GM19455 (cell line): Measurements from ENCODE around the gene CD200R1L.
A peak's percentile ranks its signal among the peaks of the same experiment; 100 is the strongest.

Experiments used
- ATAC-seq: cut with Tn5 transposase; IDR thresholded peaks from one replicate; pipeline ENCODE4 v1.9.1; 2021; ENCODE audit not compliant: unreplicated experiment

The CD200R1L gene

GRCh38 chr3:112770032-112770626, 76.5 kb downstream of the CD200R1L start:
- no peak for ATAC-seq

- no peak for ATAC-seq
These were observed 77.2 kb downstream of the CD200R1L start for GRCh38 chr3:112769286-112769978.

GRCh38 chr3:112767777-112768176, 78.9 kb downstream of the CD200R1L start:
- ATAC-seq: no peak

GRCh38 chr3:112767177-112767576, 79.5 kb downstream of the CD200R1L start:
- peak; percentile 73 for ATAC-seq
